Stomach smooth muscle (tissue), 2 donors: ENCODE measurements around the gene OPRD1.

Experiments used
- H3K27ac ChIP-seq: one replicate; pipeline ENCODE4 v1.7.0; 2013; ENCODE audit warnings: mild to moderate bottlenecking, low read length, inconsistent platforms
- H3K27me3 ChIP-seq, 2 donors: one replicate each; pipeline ENCODE4 v1.7.0; 2013; ENCODE audit warnings: low read length in 2 of 2; ENCODE audit not compliant: insufficient read depth in 2 of 2, control insufficient read depth in 1 of 2
- H3K36me3 ChIP-seq, 2 donors: one replicate each; pipeline ENCODE4 v1.7.0; 2013; ENCODE audit warnings: low read length in 2 of 2; ENCODE audit not compliant: control insufficient read depth in 2 of 2, insufficient read depth in 2 of 2
- H3K4me1 ChIP-seq: one replicate; pipeline ENCODE4 v1.7.0; 2013; ENCODE audit warnings: low read length; ENCODE audit not compliant: control insufficient read depth, insufficient read depth
- H3K4me3 ChIP-seq, 2 donors: one replicate each; pipeline ENCODE4 v1.7.0; 2013; ENCODE audit warnings: low read length in 2 of 2
- H3K9ac ChIP-seq, 2 donors: one replicate each; pipeline ENCODE4 v1.7.0; 2013; ENCODE audit warnings: low read length in 2 of 2, mild to moderate bottlenecking in 1 of 2
- H3K9me3 ChIP-seq, 2 donors: one replicate each; pipeline ENCODE4 v1.7.0; 2013; ENCODE audit warnings: low read length in 2 of 2; ENCODE audit not compliant: control insufficient read depth in 2 of 2
- donor health status: healthy.
- donor health status: Pancreatic carcinoma.

The OPRD1 gene

DNA sequence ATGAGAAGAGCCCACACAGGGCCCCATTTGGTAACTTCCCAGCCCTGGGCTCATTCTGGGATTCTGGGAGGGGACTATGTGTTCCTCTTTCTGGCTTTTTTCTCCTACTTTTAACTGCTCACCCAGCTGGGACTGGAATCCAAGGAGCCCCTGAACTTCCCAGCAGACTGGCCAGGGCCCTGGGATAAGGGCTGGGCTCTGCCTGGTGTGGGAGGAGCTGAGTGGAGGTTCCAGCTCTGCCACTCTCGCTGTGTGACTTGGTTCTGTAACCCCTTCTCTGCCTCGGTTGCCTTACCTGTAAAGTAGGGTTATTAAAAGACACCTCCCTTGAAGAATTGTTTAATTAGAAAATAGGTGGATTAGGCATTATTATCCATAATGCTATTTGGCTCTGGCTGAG is 82.8 kb downstream of the OPRD1 start:
- Histone ChIP-seq H3K27me3 (no peaks in the 10 kb centered on the region), H3K9ac (no peak overlapping the region), H3K27ac (no peak overlapping the region), H3K4me1 (peaks cover 10% of the 10 kb centered on the region), H3K36me3 (peaks cover 0 to 3% of the 10 kb centered on the region in 2 donors), H3K9me3 (no peaks in the 10 kb centered on the region), H3K4me3 (no peak overlapping the region)

DNA sequence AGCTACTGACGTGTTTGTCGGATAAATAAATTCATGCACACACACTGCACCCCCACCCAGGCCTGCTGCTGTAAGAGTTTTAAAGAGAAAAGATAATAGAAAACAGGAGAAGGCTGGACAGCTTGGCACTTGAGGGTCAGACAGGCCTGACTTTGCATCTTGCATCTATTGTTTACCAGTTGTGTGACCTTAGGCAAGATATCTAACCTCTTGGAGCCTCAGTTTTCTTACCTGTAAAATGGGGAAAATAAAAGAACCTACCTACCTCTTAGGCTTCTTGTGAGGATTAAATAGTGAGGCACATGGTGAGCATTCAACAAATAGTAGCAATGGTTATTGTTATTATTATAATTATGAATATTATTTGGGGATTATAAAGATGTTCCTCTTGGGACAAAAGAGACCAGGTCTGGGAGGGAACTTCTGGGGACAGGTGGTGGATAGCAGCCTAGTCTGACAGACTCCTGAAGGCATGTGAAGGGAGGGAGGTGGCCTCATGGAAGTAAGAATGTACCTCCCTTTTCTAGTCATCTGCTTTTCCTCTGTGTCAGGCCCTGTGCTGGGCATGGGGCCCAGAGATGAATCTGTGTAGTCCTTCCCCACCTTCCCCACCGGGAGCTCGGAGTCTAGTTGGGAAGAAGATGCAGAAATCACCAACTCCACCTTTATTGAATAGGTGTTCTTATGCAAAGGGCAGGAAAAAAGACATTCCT is 84.1 kb downstream of the OPRD1 start:
- H3K27ac ChIP-seq, result no peak overlapping the region
- H3K4me3 ChIP-seq, result no peak overlapping the region
- H3K9me3 ChIP-seq, result no peaks in the 10 kb centered on the region
- H3K9ac ChIP-seq, result no peak overlapping the region
- no peaks in the 10 kb centered on the region for H3K27me3 ChIP-seq
- H3K36me3 ChIP-seq, result peaks cover 0 to 3% of the 10 kb centered on the region in 2 donors
- H3K4me1 ChIP-seq, result peaks cover 10% of the 10 kb centered on the region

DNA sequence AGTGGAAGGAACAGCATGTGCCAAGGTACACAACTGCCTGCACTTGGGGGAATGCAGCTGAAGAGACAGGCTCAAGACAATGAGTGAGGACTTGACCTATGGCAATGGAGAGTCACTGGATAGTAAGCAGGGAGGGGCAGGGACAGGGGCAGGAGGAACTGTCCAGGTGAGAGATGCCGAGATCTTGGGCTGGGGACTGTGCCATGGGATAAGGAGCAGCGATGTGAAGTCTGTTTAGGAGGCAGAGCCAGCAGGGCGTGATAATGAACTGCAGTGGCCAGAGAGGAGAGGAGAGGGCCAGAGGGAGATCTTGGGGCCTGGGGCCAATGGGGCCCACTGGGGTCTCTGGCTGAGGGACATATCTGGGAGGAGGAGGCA is 84.6 kb downstream of the OPRD1 start:
- peaks cover 10% of the 10 kb centered on the region for H3K4me1 ChIP-seq
- no peaks in the 10 kb centered on the region for H3K9me3 ChIP-seq
- H3K27me3 ChIP-seq, result no peaks in the 10 kb centered on the region
- peaks cover 0 to 3% of the 10 kb centered on the region in 2 donors for H3K36me3 ChIP-seq
- no peak overlapping the region for H3K9ac ChIP-seq
- H3K27ac ChIP-seq, result no peak overlapping the region
- no peak overlapping the region for H3K4me3 ChIP-seq

DNA sequence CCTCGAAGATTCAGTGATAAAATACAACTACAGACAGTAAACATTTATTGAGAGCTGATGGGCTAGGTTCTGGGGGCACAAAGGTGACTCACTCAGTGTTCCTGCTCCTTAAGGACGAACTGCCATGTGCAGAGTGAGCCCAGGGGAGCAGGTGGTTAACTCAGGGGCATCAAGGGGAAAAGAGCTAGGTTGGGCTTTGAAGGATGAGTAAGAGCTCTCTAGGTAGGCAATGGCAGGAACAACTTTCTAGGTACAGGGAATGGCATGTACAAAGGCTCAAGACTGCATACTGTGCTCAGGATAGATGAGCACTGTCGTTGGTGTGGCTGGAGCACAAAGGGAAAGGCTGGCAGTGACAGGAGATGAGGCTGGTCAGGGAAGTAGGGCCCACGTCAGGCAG is 85.8 kb downstream of the OPRD1 start:
- no peaks in the 10 kb centered on the region for H3K9me3 ChIP-seq
- no peak overlapping the region for H3K9ac ChIP-seq
- H3K27ac ChIP-seq, result no peak overlapping the region
- no peaks in the 10 kb centered on the region for H3K27me3 ChIP-seq
- H3K4me3 ChIP-seq, result no peak overlapping the region
- H3K4me1 ChIP-seq, result peaks cover 10% of the 10 kb centered on the region
- peaks cover 0 to 3% of the 10 kb centered on the region in 2 donors for H3K36me3 ChIP-seq

DNA sequence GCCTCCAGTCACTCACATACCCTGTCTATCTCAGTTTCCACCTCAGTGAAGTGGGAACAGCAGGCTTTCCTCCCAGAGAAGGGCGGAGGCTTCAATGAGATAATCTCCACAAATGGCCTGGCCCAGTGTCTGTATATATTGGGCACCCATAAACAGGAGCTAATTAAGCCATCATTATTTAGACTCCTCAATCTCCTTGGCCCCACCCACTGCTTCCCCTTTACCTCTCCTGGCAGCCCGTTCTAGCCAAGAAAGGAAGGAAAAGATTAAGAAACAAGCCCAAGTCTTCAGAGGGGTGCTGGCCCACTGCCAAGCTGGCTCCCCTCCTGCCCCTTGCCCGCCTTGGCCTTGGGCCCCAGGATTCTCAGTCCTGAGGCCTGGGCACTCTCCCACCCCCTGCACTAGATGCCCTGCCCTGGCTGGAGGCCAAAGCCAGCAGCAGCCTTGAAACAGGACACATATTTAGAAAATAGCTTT is 86.5 kb downstream of the OPRD1 start:
- no peaks in the 10 kb centered on the region for H3K9me3 ChIP-seq
- H3K27ac ChIP-seq, result no peak overlapping the region
- no peaks in the 10 kb centered on the region for H3K27me3 ChIP-seq
- H3K9ac ChIP-seq, result no peak overlapping the region
- H3K4me3 ChIP-seq, result no peak overlapping the region
- H3K4me1 ChIP-seq, result peaks cover 10% of the 10 kb centered on the region
- H3K36me3 ChIP-seq, result peaks cover 0 to 3% of the 10 kb centered on the region in 2 donors

DNA sequence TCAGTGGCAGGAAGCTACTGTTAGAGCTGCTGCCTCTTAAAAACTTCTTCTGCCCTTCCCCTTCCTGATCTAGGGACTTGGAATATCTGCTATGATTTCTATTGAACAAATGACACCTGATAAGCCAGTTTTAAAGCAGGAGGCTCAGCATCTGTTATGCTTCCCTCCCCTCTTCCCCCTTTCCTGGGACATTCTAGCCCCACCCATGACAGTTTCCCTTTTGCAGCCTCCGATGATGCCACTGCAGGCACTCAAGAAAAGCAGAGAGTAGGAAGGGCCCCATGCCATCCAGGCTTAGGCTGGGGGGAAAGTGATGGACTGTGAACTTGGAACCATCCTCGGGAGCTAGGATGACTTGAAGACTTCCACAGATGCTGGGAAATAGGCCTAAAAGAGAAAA is 87.3 kb downstream of the OPRD1 start:
- no peaks in the 10 kb centered on the region for H3K36me3 ChIP-seq
- peaks cover 0 to 2% of the 10 kb centered on the region in 2 donors for H3K9me3 ChIP-seq
- no peak overlapping the region for H3K27ac ChIP-seq
- no peak overlapping the region for H3K4me3 ChIP-seq
- no peaks in the 10 kb centered on the region for H3K27me3 ChIP-seq
- peaks cover 10% of the 10 kb centered on the region for H3K4me1 ChIP-seq
- no peak overlapping the region for H3K9ac ChIP-seq

DNA sequence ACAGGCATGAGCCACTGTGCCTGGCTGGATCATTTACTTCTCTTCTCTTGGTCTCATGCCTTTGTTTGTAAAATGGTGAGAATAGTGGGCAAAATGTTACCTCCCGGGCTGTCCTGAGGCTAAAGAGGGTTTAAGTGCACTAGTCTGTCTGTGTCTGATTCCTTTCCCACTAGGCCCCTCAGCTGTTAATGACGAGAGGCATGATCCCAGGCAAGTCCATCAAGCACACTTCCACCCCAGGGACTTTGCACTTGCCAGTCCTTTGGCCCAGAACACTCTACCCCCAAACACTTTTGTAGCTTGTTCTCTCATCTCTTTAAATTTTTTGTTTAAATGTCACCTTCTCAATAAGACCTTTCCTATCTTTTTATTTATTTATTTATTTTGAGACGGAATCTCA is 88.6 kb downstream of the OPRD1 start:
- peaks cover 10% of the 10 kb centered on the region for H3K4me1 ChIP-seq

DNA sequence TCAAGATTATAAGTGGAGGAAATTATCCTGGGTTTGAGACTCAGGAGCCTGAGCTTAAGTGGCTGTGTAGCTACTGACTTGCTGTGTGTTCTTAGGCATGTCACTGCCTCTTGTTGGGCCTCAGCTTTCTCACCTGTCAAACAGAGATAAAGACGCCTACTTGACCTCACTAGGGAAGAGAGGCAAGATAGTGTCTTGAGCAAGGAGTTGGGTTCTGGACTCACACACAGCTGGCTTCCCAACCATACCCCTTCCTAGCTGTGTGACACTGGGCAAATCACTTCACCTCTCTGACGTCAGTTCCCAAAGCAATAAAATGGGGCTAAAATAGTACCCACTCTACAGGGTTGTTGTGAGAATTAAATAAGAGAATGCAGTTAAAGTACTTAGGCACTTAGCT is 90.8 kb downstream of the OPRD1 start:
- Histone ChIP-seq H3K4me3 (no peak overlapping the region), H3K4me1 (peaks cover 6% of the 10 kb centered on the region), H3K9ac (no peak overlapping the region), H3K27ac (no peak overlapping the region), H3K27me3 (no peaks in the 10 kb centered on the region), H3K36me3 (no peaks in the 10 kb centered on the region), H3K9me3 (peaks cover 0 to 3% of the 10 kb centered on the region in 2 donors)

More for the DNA sequence above, 88.6 kb downstream of the OPRD1 start:
- H3K9me3 ChIP-seq, result peaks cover 0 to 3% of the 10 kb centered on the region in 2 donors
- no peaks in the 10 kb centered on the region for H3K27me3 ChIP-seq
- no peaks in the 10 kb centered on the region for H3K36me3 ChIP-seq
- H3K27ac ChIP-seq, result no peak overlapping the region
- H3K9ac ChIP-seq, result no peak overlapping the region
- H3K4me3 ChIP-seq, result no peak overlapping the region

DNA sequence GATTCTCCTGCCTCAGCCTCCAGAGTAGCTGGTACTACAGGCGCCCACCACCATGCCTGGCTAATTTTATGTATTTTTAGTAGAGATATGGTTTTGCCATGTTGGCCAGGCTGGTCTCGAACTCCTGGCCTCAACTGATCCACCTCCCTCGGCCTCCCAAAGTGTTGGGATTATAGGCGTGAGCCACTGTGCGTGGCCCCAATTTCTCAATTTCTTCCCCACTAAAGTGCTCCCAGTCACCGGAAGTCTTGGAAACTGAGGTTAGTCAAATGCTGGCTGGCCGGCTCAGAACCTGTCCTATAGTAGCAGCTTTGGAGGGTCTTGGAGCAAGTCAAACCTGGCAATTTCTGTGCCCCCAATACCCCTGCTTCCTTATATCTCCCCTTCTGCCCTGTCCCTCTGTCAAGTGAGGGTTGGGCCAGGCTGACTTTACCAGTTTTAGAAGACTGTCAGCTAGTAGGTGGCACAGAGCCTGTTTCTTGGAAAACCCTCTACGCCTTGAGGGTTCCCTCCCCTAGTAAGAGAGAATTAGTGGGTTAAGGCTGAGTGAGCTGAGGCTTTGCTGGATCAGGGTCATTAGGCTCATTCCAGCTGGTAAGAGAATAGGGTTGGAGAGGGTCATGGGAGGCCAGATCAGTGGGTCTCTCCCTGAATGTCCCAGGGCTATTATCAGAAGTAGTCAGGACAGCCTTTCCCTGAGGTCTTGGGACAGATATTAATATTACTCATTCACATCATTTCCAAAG is 94.1 kb downstream of the OPRD1 start:
- H3K36me3 ChIP-seq, result no peaks in the 10 kb centered on the region
- H3K27ac ChIP-seq, result no peak overlapping the region
- no peak overlapping the region for H3K9ac ChIP-seq
- no peaks in the 10 kb centered on the region for H3K4me1 ChIP-seq
- H3K9me3 ChIP-seq, result peaks cover 0 to 3% of the 10 kb centered on the region in 2 donors
- H3K4me3 ChIP-seq, result no peak overlapping the region
- no peaks in the 10 kb centered on the region for H3K27me3 ChIP-seq

DNA sequence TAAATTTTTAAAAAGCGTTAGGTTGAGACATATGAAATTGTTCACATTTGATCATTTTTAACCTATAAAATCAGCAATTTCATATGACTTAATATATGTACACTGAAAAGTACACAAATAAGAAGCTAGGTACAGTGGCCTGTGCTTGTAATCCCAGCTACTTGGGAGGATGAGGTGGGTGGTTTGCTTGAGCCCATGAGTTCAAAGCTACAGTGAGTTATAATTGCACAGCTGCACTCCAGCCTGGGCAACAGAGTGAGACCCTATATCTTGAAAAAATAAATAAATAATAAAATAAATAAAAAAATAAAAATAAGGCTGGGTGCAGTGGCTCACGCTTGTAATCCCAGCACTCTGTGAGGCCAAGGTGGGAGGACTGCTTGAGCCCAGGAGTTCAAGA is 97.2 kb downstream of the OPRD1 start:
- Histone ChIP-seq H3K9ac (no peak overlapping the region), H3K27me3 (no peaks in the 10 kb centered on the region), H3K27ac (no peak overlapping the region), H3K4me1 (peaks cover 6% of the 10 kb centered on the region), H3K36me3 (no peaks in the 10 kb centered on the region), H3K9me3 (peaks cover 0 to 2% of the 10 kb centered on the region in 2 donors), H3K4me3 (no peak overlapping the region)
